Fibroblast of gingiva (primary cell): ENCODE measurements around the gene TBC1D4.
"Not testable (repeated sequence)": the region's sequence is repeated elsewhere in the genome, so short reads cannot be mapped to it uniquely, and the experiment has no call there.

Source experiments
- DNase-seq: peaks from one replicate; pipeline ENCODE4 v3.0.0-alpha.2; 2011; ENCODE audit warnings: low read depth

Gene TBC1D4

DNA sequence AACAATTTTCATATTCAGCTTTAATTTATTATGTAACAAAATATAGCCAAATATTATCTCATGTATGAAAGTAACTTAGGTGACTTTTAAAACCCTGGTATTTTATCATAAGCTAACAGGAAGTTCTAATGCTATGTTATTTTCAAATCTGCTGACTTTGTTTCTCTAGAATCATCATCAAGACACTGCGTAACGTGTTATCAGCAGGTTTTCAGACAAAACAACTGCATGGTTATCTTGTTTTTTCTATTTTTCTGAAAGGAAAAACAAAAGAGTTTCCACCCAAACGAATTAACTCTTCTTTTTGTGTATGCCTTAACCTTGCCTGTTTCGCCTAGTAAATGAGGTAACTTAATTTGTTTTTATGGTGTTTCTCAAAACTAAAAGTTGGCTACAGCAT lies 156.3 kb downstream of the TBC1D4 start:
- DNase-seq, result no peak

DNA sequence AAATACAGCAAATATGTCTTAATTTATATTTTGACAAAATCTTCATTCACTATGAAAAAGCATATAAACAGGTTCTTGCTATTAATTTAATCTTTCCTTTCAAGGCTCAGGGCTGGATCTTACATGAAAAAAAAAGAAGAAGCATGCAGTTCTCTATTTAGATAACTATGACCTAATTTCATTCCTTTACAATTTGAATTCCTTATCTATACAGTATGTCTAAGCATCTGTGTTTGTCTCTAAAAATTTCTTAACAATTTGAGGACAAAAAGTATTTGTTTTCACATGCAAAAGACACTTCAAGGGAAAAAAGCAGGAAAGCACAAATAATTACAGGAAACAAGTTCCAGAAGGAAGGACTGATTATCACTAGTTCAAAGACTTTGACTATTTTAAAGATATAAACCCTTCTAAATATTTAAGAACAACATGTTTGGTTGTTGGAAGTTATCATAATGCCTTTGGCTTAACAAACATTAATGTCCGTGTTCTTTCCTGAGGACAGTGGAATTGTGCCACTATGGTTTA lies 157.5 kb downstream of the TBC1D4 start:
- DNase-seq, result no peak

- no peak for DNase-seq
Measured at GRCh38 chr13:75321084-75321483, 160.9 kb downstream of the TBC1D4 start.

DNA sequence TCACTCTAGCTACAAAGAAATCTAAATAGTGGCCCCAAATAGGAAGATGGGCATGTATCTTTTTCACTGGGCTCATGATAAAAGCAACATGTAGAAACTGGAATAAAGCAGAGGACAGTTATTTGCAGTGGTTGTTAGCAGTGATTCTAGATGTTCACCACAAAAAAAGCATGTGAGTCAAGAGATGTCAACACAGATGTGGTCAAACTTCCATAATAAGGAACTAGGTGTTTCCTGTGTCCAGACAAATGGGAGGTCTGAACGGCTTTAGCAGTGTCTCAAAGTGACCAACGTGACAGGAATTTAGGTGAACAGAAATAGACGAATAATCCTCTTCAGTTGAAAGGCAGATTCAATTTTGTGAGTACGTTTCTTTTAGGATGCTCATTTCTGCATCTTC lies 162.7 kb downstream of the TBC1D4 start:
- DNase-seq, result no peak

DNA sequence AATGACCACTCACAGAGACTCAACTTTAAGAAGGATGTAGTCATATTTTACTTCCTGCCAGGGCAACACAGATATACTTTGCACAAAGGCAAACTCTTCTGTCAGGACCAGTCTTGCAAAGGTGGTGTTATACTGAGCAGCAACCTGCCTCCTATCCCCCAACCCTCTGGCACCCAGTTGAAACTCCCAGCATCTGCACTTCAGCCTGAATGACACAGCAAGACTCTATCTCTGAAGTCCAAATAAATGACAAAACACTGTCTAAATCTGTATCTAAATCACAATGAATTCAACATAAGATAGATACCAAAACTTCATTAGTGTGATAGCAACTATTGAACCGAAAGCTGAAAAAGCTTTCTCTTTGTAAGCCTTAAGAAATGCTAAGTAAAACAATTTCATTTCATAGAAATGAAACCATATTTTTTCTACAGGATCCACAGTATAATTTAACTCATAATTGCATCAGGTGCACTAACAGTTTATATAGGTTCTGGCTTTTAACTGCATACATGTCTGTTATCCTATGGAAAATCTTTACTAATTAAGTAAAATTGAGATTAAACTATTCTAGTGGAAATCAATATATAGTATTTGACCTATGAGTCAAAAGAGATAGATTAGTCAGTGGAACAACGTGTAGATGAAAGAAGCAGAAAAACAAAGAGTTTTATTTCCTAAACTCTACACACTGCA lies 163.7 kb downstream of the TBC1D4 start:
- DNase-seq, result no peak

GRCh38 chr13:75316427-75316826 lies 165.5 kb downstream of the TBC1D4 start:
- peak; percentile 14 for DNase-seq

GRCh38 chr13:75312884-75313520 lies 169.0 kb downstream of the TBC1D4 start:
- DNase-seq, result no peak

DNA sequence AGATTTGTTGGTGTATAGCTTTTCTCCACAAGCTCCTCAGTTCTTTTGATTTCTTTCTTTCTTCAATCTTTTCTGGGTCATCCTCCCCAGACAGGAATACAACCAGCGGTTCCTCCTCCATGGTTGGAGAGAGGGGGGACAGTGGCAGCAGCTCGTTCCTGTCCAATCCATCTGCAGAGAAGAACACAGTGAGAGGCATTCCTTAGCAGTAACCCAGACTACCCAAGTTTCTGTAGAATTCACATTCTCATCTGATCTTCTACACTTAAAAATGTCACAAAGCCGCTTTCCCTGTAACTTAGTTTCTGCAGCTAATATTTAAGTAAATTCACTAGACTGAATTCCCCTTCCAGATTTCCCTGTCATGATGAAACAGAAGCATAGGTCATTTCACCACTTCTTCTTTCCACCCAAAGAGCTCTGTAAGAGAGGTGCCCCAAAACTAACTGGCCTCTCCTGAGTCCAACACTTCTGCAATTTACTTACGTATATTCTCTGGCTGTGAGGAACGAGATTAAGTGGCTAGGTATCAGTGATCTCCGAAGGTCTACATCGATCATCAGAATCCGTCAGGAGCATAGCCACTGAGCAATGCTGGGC lies 171.9 kb downstream of the TBC1D4 start:
- no peak for DNase-seq

GRCh38 chr13:75308222-75308621 lies 173.7 kb downstream of the TBC1D4 start:
- DNase-seq, result no peak

DNA sequence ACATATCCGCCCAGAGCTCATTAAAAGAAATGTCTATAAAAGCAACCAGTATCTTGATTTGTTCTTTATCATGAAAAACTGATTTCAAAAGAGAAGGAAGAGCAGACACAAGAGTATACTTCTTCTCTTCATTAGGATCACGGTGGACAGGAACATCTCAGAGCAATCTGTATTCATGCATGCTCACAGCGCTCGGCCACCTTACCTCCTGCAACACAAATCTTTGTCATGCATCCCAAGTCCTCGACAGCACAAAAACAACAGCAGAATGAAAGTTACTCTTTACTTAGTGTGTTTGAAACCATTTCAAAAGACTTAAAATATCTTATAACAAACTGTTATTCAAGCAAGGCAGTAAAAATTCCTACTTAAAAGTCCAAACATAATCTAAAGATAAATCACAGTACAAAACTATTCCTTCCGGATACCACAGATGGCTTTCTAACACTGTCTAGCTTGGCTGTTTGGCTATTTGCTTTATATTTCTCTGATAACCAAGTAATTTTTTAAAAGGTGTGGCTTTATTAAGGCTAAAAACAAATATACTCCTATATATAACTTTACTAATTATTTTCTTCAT lies 174.5 kb downstream of the TBC1D4 start:
- DNase-seq, result no peak

- DNase-seq, result not testable (repeated sequence)
Measured at GRCh38 chr13:75306967-75307366, 175.0 kb downstream of the TBC1D4 start.

- DNase-seq, result no peak
Measured at GRCh38 chr13:75305059-75305458, 176.9 kb downstream of the TBC1D4 start.

DNA sequence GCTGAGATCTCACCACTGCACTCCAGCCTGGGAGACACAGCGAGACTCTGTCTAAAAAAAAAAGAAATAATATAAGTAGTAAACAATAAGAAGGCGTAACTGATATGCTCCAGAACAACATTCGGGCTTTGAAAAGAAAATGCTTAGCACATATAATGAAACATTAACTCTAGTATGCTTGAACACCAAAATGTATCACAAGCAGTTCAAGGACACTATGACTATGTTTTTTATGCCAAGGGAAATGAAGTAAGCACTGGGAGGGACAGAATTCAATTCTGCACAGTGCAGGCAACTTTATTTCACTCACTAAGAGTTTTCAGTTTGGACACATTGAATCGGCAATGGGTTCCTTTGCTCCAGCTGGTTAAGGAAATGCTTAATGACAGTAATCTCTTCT lies 178.7 kb downstream of the TBC1D4 start:
- no peak for DNase-seq

DNA sequence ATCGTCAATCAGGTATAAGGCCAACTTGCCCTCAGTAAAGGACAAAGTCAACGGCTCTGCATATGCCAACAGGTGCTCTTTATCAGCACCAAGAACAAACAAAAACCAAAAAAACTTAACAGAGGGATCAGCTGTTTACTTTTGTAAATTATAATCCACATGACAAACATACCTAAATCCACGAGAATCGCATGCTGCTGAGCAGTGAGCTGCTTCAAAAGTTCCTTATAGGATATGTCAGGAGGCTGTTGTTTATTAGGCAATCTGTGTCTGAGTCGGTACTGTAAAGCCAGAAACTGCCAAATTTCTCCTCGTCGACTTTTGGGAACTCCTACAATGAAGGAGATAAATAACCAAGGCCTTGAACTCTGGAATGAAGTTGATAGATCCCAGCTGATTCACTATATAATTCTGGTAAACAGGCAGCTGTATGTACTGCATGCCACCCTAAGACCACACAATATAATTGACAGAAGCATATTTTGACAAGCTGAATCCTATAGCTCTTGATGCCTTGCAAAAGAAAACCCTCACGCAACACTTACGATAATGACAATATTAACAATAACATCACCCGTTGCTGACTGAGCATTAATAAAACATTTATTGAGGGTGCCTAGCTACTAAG lies 179.8 kb downstream of the TBC1D4 start:
- DNase-seq, result no peak

DNA sequence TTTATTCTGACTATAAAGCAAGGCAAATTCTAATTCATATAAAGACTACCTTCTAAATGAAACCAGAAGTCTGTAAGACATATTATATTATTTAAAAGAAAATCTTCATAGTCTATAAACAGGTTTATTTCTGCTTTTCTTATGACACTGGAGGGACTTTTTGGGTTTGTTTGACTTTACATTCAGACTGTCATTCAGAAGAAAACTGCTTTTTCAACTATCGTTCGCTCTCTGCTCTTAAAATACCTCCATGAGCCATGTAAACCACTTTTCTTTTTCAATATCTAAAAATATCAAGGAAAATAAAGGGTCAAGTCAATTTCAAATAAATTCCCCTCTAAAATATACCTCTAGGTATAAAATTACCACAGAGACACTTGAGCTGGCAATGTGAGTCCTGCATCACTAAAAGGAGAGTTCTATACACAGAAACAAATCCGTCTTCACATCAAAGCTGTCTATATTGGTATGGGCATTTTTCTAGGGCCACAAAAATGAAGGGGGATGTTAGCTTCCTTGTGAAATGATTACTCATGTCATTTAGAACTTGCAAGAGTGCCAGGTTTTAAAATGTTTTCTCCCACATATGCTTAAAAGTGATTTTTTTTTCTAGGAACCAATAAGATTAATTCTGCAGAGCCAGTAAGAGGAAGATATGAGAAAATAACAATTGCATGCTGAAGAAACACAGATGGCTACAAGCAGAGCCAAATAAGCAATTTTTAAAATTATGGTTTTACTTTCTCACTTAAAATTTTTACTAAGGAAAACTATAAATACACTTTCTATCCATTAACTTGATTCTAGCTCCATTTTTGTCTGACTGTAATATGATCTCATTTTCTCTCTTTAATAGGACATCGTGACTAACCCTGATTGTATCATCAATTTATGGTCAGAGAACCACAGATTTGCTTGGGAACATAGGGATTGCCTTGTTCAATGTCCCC lies 181.8 kb downstream of the TBC1D4 start:
- peak; percentile 8 for DNase-seq

DNA sequence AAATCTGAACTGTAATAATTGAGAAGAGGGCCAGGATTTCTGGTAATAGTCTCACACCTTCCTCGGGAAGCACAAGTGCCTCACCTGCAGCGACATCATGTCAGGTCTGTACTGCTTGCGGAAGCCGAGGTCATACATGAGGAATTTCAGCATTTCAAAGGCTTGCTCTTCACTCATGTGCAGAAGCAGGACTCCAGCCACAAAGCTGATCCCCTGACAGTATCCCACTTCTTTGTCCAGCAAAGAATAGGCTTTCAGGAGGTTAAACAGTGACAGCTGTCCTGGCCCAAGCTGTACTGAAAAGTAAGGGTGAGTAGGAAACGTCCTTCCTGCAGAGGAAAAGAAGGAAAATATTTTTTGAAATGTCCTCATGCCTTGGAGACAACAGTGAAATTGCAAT lies 182.7 kb downstream of the TBC1D4 start:
- DNase-seq, result no peak

DNA sequence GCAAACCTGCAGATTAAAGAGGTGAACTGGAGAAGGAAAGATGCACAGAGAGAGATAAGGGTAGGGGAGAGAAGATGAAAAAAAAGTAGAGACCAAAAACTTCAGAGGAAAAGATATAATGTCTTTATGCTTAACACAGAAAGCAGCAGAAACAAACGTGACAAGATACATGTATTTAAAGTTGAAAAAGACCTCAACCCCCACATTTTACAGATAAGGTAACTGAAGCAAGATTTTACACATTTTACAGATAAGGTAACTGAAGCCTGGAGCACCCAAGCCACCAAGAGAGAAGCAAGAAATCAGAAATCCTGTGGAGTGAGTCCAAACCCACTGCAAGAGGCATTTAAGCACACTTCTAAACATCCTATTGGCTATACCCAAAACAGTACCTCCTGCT lies 185.3 kb downstream of the TBC1D4 start:
- no peak for DNase-seq

- DNase-seq, result no peak
Measured at GRCh38 chr13:75295201-75295600, 186.8 kb downstream of the TBC1D4 start.

DNA sequence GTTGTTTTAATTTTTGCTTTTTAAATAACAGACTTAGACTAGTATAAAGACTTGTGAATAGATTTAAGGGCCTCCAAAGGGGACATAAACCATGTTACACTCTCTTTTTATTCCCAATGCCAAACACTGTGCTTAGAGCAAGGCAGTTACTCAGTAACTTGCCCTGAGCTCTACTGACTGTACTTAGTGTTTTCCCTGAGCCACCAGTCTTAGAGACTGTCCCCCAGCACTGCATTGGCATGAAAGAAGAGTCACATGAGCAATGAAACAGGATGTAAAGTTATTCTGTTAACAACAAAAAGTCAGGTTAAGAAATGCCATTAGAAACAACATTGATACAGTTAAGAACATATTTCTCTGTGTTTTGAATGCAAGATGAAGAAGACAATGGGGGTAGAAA lies 187.9 kb downstream of the TBC1D4 start:
- DNase-seq, result no peak

GRCh38 chr13:75285310-75285709 lies 196.7 kb downstream of the TBC1D4 start:
- DNase-seq, result no peak

GRCh38 chr13:75279834-75280369 lies 202.1 kb downstream of the TBC1D4 start:
- DNase-seq, result no peak
